Measurements from ENCODE around the gene PHACTR1.

- TF ChIP-seq CTCF (IDR thresholded peaks at IDR 0.05), result no peak
- no peak for TF ChIP-seq POLR2A (IDR thresholded peaks at IDR 0.05)
These were observed 356.2 kb downstream of the PHACTR1 start for GRCh38 chr6:13072686-13073347.
